RWPE2 (cell line): ENCODE results near the gene XIST.

Experiments
- ATAC-seq: fragments of 200-7000 bp; cut with Tn5 transposase; 3 replicates; pipeline ENCODE4 v1.9.1; 2021; ENCODE audit warnings: low read depth
- DNase-seq: peaks from one replicate; pipeline ENCODE4 v3.0.0-alpha.2; 2020; ENCODE audit warnings: low spot score
- H3K27ac ChIP-seq: fragments of 450-650 bp; 2 replicates; pipeline ENCODE4 v1.5.1; 2017; ENCODE audit warnings: mild to moderate bottlenecking; ENCODE audit not compliant: poor library complexity, severe bottlenecking
- H3K27me3 ChIP-seq: fragments of 250-450 bp; sonication (Bioruptor Pico); 2 replicates; pipeline ENCODE4 v1.5.1; 2021; ENCODE audit warnings: mild to moderate bottlenecking, moderate library complexity; ENCODE audit not compliant: insufficient read depth, poor library complexity, severe bottlenecking
- H3K36me3 ChIP-seq: fragments of 250-450 bp; sonication (Bioruptor Pico); 2 replicates; pipeline ENCODE4 v1.5.1; 2020; ENCODE audit warnings: low read depth, mild to moderate bottlenecking, moderate library complexity
- H3K4me1 ChIP-seq: fragments of 250-450 bp; sonication (Bioruptor Pico); 2 replicates; pipeline ENCODE4 v1.5.1; 2021; ENCODE audit warnings: mild to moderate bottlenecking, moderate library complexity; ENCODE audit not compliant: insufficient read depth, poor library complexity, severe bottlenecking
- H3K4me3 ChIP-seq: fragments of 250-450 bp; sonication (Bioruptor Pico); 2 replicates; pipeline ENCODE4 v1.5.1; 2021; ENCODE audit warnings: mild to moderate bottlenecking, moderate library complexity; ENCODE audit not compliant: severe bottlenecking
- H3K9me3 ChIP-seq: fragments of 250-450 bp; sonication (Bioruptor Pico); 2 replicates; pipeline ENCODE4 v1.5.1; 2021; ENCODE audit warnings: mild to moderate bottlenecking, moderate library complexity; ENCODE audit not compliant: severe bottlenecking
- CTCF ChIP-seq: fragments of 450-650 bp; IDR thresholded peaks from one replicate; pipeline ENCODE4 v1.5.1; 2017; ENCODE audit warnings: mild to moderate bottlenecking, moderate library complexity; ENCODE audit not compliant: poor library complexity, severe bottlenecking

The XIST gene

GRCh38 chrX:73849073-73849472 lies 3.4 kb downstream of the XIST start:
- no peak overlapping the region for H3K27ac ChIP-seq

GRCh38 chrX:73847991-73848390 lies 4.5 kb downstream of the XIST start:
- H3K9me3 ChIP-seq, result no peaks in the 10 kb centered on the region
- no peaks in the 10 kb centered on the region for H3K36me3 ChIP-seq
- no peak for DNase-seq
- no peaks in the 10 kb centered on the region for H3K27me3 ChIP-seq
- TF ChIP-seq CTCF, result no peak
- H3K27ac ChIP-seq, result no peak overlapping the region
- no peak for ATAC-seq
- no peaks in the 10 kb centered on the region for H3K4me1 ChIP-seq
- no peak overlapping the region for H3K4me3 ChIP-seq

More at GRCh38 chrX:73849073-73849472, 3.4 kb downstream of the XIST start:
- no peak for ATAC-seq
- no peaks in the 10 kb centered on the region for H3K4me1 ChIP-seq
- no peaks in the 10 kb centered on the region for H3K36me3 ChIP-seq
- H3K9me3 ChIP-seq, result no peaks in the 10 kb centered on the region
- H3K4me3 ChIP-seq, result no peak overlapping the region
- H3K27me3 ChIP-seq, result no peaks in the 10 kb centered on the region
- TF ChIP-seq CTCF, result no peak
- no peak for DNase-seq

- no peaks in the 10 kb centered on the region for H3K27me3 ChIP-seq
- H3K9me3 ChIP-seq, result no peaks in the 10 kb centered on the region
- no peaks in the 10 kb centered on the region for H3K36me3 ChIP-seq
- no peak for TF ChIP-seq CTCF
- H3K4me1 ChIP-seq, result no peaks in the 10 kb centered on the region
- ATAC-seq (no peak), DNase-seq (no peak)
- H3K4me3 ChIP-seq, result no peak overlapping the region
- no peak overlapping the region for H3K27ac ChIP-seq
Observed at GRCh38 chrX:73847100-73847499, 5.4 kb downstream of the XIST start.

GRCh38 chrX:73842541-73843234 lies 9.8 kb downstream of the XIST start:
- Histone ChIP-seq H3K27me3 (no peaks in the 10 kb centered on the region), H3K27ac (no peak overlapping the region), H3K4me3 (no peak overlapping the region), H3K4me1 (no peaks in the 10 kb centered on the region), H3K9me3 (no peaks in the 10 kb centered on the region), H3K36me3 (no peaks in the 10 kb centered on the region)
- DNase-seq (no peak), ATAC-seq (no peak)
- no peak for TF ChIP-seq CTCF

- Histone ChIP-seq H3K27me3 (no peaks in the 10 kb centered on the region), H3K9me3 (no peaks in the 10 kb centered on the region), H3K4me1 (no peaks in the 10 kb centered on the region), H3K36me3 (no peaks in the 10 kb centered on the region), H3K27ac (no peak overlapping the region), H3K4me3 (no peak overlapping the region)
- DNase-seq (no peak), ATAC-seq (no peak)
- TF ChIP-seq CTCF, result no peak
Observed at GRCh38 chrX:73841337-73841736, 11.2 kb downstream of the XIST start.
